Effector memory CD4-positive, alpha-beta T cell (primary cell): ENCODE measurements around the gene FOSL1.

Source experiments
- DNase-seq, 3 donors: peaks; one replicate each; pipeline ENCODE4 v3.0.0-alpha.2; 2020
- H3K27ac ChIP-seq: 2 replicates; pipeline ENCODE4 v1.7.0; 2013; ENCODE audit warnings: mild to moderate bottlenecking, low read length, moderate library complexity; ENCODE audit not compliant: insufficient read depth, poor library complexity, severe bottlenecking
- H3K27me3 ChIP-seq: replicated peaks from 2 replicates; pipeline ENCODE4 v1.7.0; 2013; ENCODE audit warnings: mild to moderate bottlenecking, low read length; ENCODE audit not compliant: insufficient read depth, control insufficient read depth, poor library complexity, severe bottlenecking
- H3K36me3 ChIP-seq: 2 replicates; pipeline ENCODE4 v1.7.0; 2013; ENCODE audit warnings: mild to moderate bottlenecking, low read length, moderate library complexity; ENCODE audit not compliant: control insufficient read depth, insufficient read depth
- H3K4me1 ChIP-seq: 2 replicates; pipeline ENCODE4 v1.7.0; 2013; ENCODE audit warnings: low read length, mild to moderate bottlenecking; ENCODE audit not compliant: control insufficient read depth, insufficient read depth, poor library complexity, severe bottlenecking
- H3K4me3 ChIP-seq: 2 replicates; pipeline ENCODE4 v1.7.0; 2013; ENCODE audit warnings: low read length, low read depth, mild to moderate bottlenecking; ENCODE audit not compliant: insufficient read depth, poor library complexity, severe bottlenecking
- H3K9me3 ChIP-seq: 2 replicates; pipeline ENCODE4 v1.7.0; 2013; ENCODE audit warnings: mild to moderate bottlenecking, low read length, moderate library complexity; ENCODE audit not compliant: control insufficient read depth
- total RNA-seq, 3 donors: gene quantifications; one replicate each; lab custom pipeline; 2026; lab: John Stamatoyannopoulos, UW

The FOSL1 gene
- total RNA-seq = 4.0 to 16.0 (median 10.1) reads per million in 3 donors

- no peaks in the 10 kb centered on the region for H3K36me3 ChIP-seq
- H3K4me1 ChIP-seq = peaks cover 19% of the 10 kb centered on the region
- H3K4me3 ChIP-seq = peak within 1 kb of the TSS; percentile 54
- peaks cover 11% of the 10 kb centered on the region for H3K27me3 ChIP-seq
- peak within 1 kb of the TSS; percentile 26 for H3K27ac ChIP-seq
- peak; percentile 94 to 96 (median 94) for DNase-seq
- no peaks in the 10 kb centered on the region for H3K9me3 ChIP-seq
These were observed at the start of gene FOSL1 for GRCh38 chr11:65900125-65900898. TSS of gene FOSL1 (minus strand) at chr11:65900388. CDS start at chr11:65900339, 49 bp downstream.

DNA sequence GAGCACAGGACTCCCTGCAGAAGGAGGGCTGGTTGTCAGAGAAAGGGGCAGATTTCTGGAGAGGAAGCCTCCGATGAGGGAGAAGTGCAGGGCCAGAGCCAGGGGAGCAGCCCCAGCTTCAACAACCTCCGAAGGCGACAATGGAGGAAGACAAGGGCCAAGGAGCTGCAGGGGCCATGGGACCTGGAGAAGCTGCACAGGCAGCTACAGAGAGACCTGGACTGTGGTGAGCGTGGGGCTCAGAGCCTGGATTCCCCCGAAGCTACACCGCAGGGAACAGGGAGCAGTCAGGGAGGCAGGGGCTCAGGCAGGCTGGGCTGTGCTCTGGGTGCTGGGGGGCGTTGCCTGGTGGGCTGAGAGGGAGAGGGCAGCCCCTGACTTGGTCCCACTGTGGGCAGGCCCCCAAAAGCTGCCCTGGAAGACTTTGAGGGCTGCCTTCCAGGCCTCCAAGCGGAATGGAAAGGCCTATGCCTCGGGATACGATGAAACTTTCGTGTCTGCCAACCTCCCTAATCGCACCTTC lies 47.5 kb upstream of the FOSL1 start:
- Histone ChIP-seq H3K36me3 (no peaks in the 10 kb centered on the region), H3K4me1 (no peaks in the 10 kb centered on the region), H3K9me3 (no peaks in the 10 kb centered on the region), H3K27me3 (no peaks in the 10 kb centered on the region), H3K4me3 (no peak overlapping the region), H3K27ac (no peak overlapping the region)
- no peak for DNase-seq

GRCh38 chr11:65947133-65947532 lies 46.9 kb upstream of the FOSL1 start:
- no peaks in the 10 kb centered on the region for H3K9me3 ChIP-seq
- no peak overlapping the region for H3K27ac ChIP-seq
- H3K4me3 ChIP-seq = no peak overlapping the region
- no peaks in the 10 kb centered on the region for H3K36me3 ChIP-seq
- no peaks in the 10 kb centered on the region for H3K27me3 ChIP-seq
- no peaks in the 10 kb centered on the region for H3K4me1 ChIP-seq
- DNase-seq = no peak

DNA sequence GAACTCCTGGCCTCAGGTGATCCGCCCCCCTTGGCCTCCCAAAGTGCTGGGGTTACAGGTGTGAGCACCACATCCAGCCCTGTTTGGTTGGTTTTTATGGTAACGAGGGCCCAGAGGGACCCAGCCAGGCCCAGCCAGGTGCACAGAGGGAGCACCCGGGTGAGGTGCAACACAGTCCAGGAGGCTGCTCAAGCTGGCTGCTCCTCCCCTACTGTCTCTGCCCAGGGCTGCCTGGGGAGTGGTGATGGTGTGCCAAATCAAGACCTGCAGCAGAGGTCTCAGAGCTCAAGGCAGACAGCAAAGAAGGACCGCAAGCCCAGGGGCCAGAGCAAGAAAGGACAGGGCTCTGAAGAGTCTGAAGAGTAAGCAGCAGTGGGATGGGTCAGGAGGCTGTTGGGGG lies 46.5 kb upstream of the FOSL1 start:
- no peak for DNase-seq
- no peaks in the 10 kb centered on the region for H3K4me1 ChIP-seq
- no peak overlapping the region for H3K4me3 ChIP-seq
- H3K36me3 ChIP-seq = no peaks in the 10 kb centered on the region
- H3K27ac ChIP-seq = no peak overlapping the region
- no peaks in the 10 kb centered on the region for H3K9me3 ChIP-seq
- H3K27me3 ChIP-seq = no peaks in the 10 kb centered on the region

GRCh38 chr11:65945941-65946558 lies 45.9 kb upstream of the FOSL1 start:
- Histone ChIP-seq H3K4me1 (no peaks in the 10 kb centered on the region), H3K9me3 (no peaks in the 10 kb centered on the region), H3K4me3 (no peak overlapping the region), H3K27ac (no peak overlapping the region), H3K36me3 (no peaks in the 10 kb centered on the region), H3K27me3 (no peaks in the 10 kb centered on the region)
- no peak for DNase-seq

- Histone ChIP-seq H3K9me3 (no peaks in the 10 kb centered on the region), H3K27ac (no peak within 1 kb of the TSS), H3K4me1 (no peaks in the 10 kb centered on the region), H3K4me3 (no peak within 1 kb of the TSS), H3K27me3 (no peaks in the 10 kb centered on the region), H3K36me3 (no peaks in the 10 kb centered on the region)
- DNase-seq = no peak
These were observed 45.3 kb upstream of the FOSL1 start, which contains the start of gene TSGA10IP for GRCh38 chr11:65945430-65945911. TSS of gene TSGA10IP (plus strand) at chr11:65945480. CDS start at chr11:65945676, 196 bp downstream.

DNA sequence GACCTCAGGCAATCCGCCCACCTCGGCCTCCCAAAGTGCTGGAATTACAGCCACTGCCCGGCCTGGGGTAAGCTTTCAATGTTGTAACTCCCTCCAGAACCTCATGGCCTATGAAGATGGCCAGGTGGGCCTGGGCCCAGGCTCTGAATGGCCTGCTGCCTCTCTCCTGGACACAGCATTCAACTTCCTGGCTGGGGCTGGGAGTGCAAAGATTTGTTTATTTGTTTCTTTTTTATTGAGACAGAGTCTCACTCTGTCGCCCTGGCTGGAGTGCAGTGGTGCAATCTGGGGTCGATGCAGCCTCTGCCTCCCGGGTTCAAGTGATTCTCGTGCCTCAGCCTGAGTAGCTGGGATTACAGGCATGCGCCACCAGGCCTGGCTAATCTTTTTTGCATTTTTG lies 44.6 kb upstream of the FOSL1 start:
- Histone ChIP-seq H3K9me3 (no peaks in the 10 kb centered on the region), H3K4me1 (no peaks in the 10 kb centered on the region), H3K27me3 (no peaks in the 10 kb centered on the region), H3K4me3 (no peak overlapping the region), H3K27ac (no peak overlapping the region), H3K36me3 (no peaks in the 10 kb centered on the region)
- no peak for DNase-seq

- Histone ChIP-seq H3K27ac (no peak overlapping the region), H3K27me3 (no peaks in the 10 kb centered on the region), H3K4me3 (no peak overlapping the region), H3K9me3 (no peaks in the 10 kb centered on the region), H3K4me1 (no peaks in the 10 kb centered on the region), H3K36me3 (no peaks in the 10 kb centered on the region)
- DNase-seq = no peak
These were observed 44.0 kb upstream of the FOSL1 start for GRCh38 chr11:65944191-65944590.

DNA sequence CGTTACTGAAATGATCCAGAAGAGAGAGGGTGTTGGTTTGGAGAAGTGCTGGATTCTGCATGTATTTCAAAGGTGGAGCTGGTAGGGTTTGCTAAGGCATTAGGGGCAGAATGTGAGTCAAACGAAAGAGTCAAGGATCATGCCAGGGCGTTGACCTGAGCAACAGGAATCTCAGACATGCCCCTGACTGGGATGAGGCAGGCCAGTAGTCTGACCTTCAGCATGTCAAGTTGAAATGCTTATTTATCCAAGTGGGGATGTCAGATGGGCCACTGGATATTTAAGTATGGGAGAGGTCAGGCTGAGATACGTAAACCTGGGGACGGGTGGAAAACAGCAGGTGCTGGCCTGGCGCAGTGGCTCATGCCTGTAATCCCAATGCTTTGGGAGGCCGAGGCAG lies 42.3 kb upstream of the FOSL1 start:
- Histone ChIP-seq H3K9me3 (no peaks in the 10 kb centered on the region), H3K4me3 (no peak overlapping the region), H3K4me1 (no peaks in the 10 kb centered on the region), H3K27me3 (no peaks in the 10 kb centered on the region), H3K27ac (no peak overlapping the region), H3K36me3 (no peaks in the 10 kb centered on the region)
- no peak for DNase-seq
